Aortic smooth muscle cell (primary cell): ENCODE measurements around the gene ATP9A. TPM values are rescaled to one million over a fixed set of nuclear protein-coding genes. Genes with fewer than 3 reads are reported as not detected.

ENCODE experiments used
- total RNA-seq: library from RNA; depleted of rRNA; stranded (reverse); fragments of >200 nt; gene quantifications from 2 replicates; pipeline ENCODE4 v1.2.3, GENCODE V29; 2014

ATP9A gene
- total RNA-seq = 41.7 and 49.0 TPM in 2 replicates

DNA sequence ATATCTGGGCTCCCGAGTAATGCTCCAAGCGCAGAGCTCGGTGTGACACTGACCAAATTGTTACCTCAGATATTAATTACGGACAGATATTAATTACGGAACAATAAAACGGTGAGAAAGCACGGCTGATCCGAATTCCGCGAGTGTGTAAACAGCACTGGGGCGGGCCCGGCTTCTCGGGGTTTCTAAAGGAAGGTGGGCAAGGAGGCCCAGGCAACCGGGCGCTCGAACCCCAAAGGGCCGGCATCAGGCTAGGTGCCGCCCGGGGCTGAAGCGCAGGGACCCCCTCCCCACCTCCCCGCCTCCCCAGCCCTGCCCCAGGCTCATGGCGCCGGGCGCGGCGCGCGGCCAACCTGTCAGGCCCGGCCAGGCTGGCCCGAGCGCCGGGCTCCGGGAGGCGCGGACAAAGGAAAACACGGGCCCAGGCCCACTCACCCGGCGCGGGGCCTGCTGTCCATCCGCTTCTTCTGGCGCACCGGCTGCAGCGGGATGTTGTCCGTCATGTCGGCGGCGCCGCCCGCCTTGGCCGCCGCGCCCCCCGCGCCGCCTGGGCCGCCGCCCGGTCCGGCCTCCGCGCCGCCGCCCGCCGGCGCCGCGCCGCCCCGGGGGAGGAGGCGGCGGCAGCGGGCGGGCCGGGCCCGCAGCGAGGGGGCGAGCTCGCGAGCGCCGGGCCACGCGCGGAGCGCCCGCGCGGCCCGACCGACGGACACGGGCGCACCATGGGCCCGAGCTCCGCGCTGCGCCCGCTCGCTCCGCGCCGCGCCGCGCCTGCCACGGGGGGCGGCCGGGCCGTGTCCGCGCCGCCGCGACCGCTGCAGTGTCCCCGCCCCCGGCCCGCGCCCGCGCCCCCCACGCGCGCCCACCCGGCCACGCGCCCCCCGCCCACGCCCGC lies at the start of gene ATP9A:
Gene ATP9A, minus strand, starts transcription at position 524 of the 892 bp plus-strand sequence. Its CDS starts 21 bp downstream, at position 503.

GRCh38 chr20:51802170-51802751 lies 34.1 kb upstream of the ATP9A start, which contains the start of gene SALL4:
Gene SALL4, minus strand, starts transcription at chr20:51802521. Its CDS starts 113 bp downstream, at chr20:51802408.

Other genes with a start within 250 kb of the ATP9A start
- gene NFATC2, start 225.7 kb downstream of the ATP9A start, total RNA-seq = 0.26 and 0.37 TPM in 2 replicates
- gene SALL4, start 34.1 kb upstream of the ATP9A start, total RNA-seq = 0.12 TPM in 1 of 2 replicates, not detected in the other